ENCODE measurements around the gene YTHDC2. TPM values are rescaled to one million over a fixed set of nuclear protein-coding genes. Genes with fewer than 3 reads are reported as not detected.
A peak's percentile ranks its signal among the peaks of the same experiment; 100 is the strongest.

The YTHDC2 gene
- total RNA-seq, 2 experiments from 2014 or later, result 24.4 to 28.0 TPM

DNA sequence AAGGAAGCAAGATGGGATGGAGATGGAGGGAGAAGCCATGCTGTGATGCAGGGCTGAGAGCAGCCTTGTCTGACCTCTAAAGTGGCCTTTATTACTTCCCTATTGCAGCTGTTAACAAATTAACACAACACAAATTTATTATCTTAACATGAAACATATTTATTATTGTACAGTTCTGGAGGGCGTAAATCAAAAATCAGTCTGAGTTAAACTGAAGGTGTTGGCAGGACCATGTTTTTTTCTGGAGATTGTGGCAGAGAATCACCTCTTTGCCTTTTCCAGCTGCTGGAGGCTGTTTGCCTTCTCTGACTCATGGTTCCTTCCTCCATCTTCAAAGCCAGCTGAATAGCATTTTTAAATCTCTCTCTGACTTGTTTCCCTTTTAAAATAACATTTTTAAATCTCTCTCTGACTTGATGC, 18.1 kb upstream of the YTHDC2 start:
- H3K4me1 Mint-ChIP-seq (ENCODE audit: low read depth), result no peaks in the 10 kb centered on the region
- H3K36me3 Mint-ChIP-seq (ENCODE audit: low read depth), result no peaks in the 10 kb centered on the region
- CTCF ChIA-PET, result no interaction called here
- H3K27me3 Mint-ChIP-seq (ENCODE audit: low read depth), result peaks cover 37% of the 10 kb centered on the region
- intact Hi-C loops (cut with micrococcal nuclease), result no loop called here
- H3K9me3 Mint-ChIP-seq, result peaks cover 10% of the 10 kb centered on the region
- DNase-seq, result no peak
- H3K4me3 Mint-ChIP-seq, result no peak overlapping the region
- H3K27ac Mint-ChIP-seq, result no peak overlapping the region

DNA sequence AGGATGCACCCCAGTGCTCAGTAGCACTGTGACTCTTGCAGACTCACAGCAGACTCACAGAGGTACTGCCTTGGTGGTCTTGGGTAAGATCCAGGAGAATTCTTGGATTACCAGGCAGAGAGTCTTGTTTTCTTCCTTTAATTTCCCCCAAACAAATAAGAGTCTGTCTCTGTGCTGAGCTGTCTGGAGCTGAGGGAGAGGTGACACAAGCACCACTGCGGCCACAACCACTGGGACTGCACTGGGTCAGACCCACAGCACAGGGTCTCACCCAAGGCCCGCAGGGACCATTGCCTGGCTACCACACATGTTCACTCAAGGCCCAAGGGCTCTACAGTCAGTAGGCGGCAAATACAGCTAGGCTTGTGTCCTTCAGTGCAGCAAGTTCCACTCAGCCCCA, 11.4 kb upstream of the YTHDC2 start:
- CTCF ChIA-PET, result interaction anchor here (1.3 kb wide), 1 partner anchor 122 kb away, joined by 4 read pairs; no protein-coding TSS in a partner anchor
- intact Hi-C loops (cut with micrococcal nuclease), result no loop called here
- Mint-ChIP-seq H3K4me1 (ENCODE audit: low read depth) (no peaks in the 10 kb centered on the region), H3K4me3 (no peak overlapping the region), H3K27me3 (ENCODE audit: low read depth) (peaks cover 30% of the 10 kb centered on the region), H3K9me3 (no peaks in the 10 kb centered on the region), H3K36me3 (ENCODE audit: low read depth) (no peaks in the 10 kb centered on the region), H3K27ac (no peak overlapping the region)
- no peak for DNase-seq

DNA sequence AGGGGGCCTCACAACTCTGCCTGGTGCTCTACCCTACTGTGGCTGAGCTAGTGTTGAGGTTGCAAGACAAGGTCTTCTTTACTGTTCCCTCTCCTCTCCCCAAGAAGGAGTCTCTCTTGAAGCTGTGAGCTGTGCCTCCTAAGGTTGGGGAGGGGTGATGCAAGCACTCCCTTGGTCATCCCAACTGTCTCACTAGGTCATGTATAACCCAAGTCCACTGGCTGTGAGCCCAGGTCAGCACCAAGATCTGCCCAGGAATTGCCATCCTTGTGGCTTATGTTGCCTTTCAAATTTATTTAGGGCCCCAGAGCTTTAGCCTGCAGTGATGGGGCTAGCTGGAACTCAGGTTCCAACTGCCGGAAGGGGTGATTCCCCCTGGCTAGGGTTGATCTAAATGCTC, 10.3 kb upstream of the YTHDC2 start:
- Mint-ChIP-seq H3K36me3 (ENCODE audit: low read depth) (no peaks in the 10 kb centered on the region), H3K4me3 (no peak overlapping the region), H3K4me1 (ENCODE audit: low read depth) (no peaks in the 10 kb centered on the region), H3K9me3 (no peaks in the 10 kb centered on the region), H3K27me3 (ENCODE audit: low read depth) (peaks cover 23% of the 10 kb centered on the region), H3K27ac (no peak overlapping the region)
- CTCF ChIA-PET, result interaction anchor here (1.3 kb wide), 1 partner anchor 123 kb away, joined by 4 read pairs; no protein-coding TSS in a partner anchor
- intact Hi-C loops (cut with micrococcal nuclease), result no loop called here
- DNase-seq, result no peak

DNA sequence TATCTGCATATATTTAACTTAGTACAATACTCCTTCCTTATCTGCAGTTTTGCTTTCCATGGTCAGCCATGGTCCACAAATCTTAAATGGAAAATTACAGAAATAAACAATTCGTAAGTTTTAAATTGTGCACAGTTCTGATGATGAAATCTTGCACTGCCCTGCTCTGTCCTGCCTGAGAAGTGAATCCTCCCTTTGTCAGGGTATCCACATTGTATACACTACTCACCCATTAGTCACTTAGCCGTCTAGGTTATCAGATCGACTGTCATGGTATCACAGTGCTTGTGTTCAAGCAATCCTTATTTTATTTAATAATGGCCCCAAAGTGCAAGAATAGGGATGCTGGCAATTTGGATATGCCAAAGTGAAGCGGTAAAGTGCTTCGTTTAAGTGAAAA, 8.3 kb upstream of the YTHDC2 start:
- Mint-ChIP-seq H3K27me3 (ENCODE audit: low read depth) (peaks cover 19% of the 10 kb centered on the region), H3K27ac (no peak overlapping the region), H3K9me3 (no peaks in the 10 kb centered on the region), H3K4me3 (no peak overlapping the region), H3K4me1 (ENCODE audit: low read depth) (no peaks in the 10 kb centered on the region), H3K36me3 (ENCODE audit: low read depth) (no peaks in the 10 kb centered on the region)
- no peak for DNase-seq
- CTCF ChIA-PET, result no interaction called here
- intact Hi-C loops (cut with micrococcal nuclease), result no loop called here

DNA sequence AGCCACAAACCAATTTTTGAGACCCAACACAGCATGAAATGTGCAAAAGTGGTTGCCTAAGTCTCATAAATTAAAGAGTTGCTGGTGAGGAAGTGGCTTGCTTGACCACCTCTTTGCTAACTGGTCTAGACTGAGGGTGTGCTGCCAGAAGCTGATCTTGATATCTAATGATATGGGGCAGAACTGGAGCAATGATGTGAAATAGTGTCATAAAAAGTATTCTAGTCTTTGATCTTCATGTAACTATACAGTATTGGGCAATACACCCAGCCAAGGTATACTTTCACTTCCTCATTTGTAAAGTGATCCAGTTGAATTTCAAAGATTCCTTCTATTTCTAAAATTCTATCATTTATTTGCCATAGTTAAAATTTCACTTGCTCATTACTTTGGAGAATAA, 5.9 kb upstream of the YTHDC2 start:
- no peaks in the 10 kb centered on the region for H3K9me3 Mint-ChIP-seq
- H3K4me3 Mint-ChIP-seq, result no peak overlapping the region
- H3K4me1 Mint-ChIP-seq (ENCODE audit: low read depth), result peaks cover 1% of the 10 kb centered on the region
- intact Hi-C loops (cut with micrococcal nuclease), result no loop called here
- DNase-seq, result no peak
- peaks cover 16% of the 10 kb centered on the region for H3K27me3 Mint-ChIP-seq (ENCODE audit: low read depth)
- CTCF ChIA-PET, result no interaction called here
- H3K36me3 Mint-ChIP-seq (ENCODE audit: low read depth), result no peaks in the 10 kb centered on the region
- no peak overlapping the region for H3K27ac Mint-ChIP-seq

DNA sequence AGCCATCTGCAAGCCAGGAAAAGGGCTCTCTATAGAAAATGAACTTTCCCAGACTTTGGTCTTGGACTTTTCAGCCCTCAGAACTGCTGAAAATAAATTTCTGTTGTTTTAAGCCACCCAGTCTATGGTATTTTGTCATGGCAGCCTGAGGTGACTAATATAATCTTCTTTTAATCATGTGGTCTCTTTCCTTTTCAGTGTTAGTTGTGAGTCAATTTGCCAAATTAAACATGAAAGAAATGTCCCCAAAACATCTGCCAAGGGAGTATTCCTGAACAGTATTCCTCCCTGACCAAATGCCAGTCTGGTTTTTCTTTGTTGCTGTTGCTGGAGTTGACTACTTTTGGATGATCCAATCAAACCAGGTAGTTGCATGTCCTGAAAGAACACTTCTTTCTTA, 4.7 kb upstream of the YTHDC2 start:
- H3K27me3 Mint-ChIP-seq (ENCODE audit: low read depth), result peaks cover 14% of the 10 kb centered on the region
- no peaks in the 10 kb centered on the region for H3K36me3 Mint-ChIP-seq (ENCODE audit: low read depth)
- no peak overlapping the region for H3K27ac Mint-ChIP-seq
- H3K4me1 Mint-ChIP-seq (ENCODE audit: low read depth), result peaks cover 6% of the 10 kb centered on the region
- intact Hi-C loops (cut with micrococcal nuclease), result no loop called here
- no peak overlapping the region for H3K4me3 Mint-ChIP-seq
- H3K9me3 Mint-ChIP-seq, result no peaks in the 10 kb centered on the region
- CTCF ChIA-PET, result no interaction called here
- no peak for DNase-seq

DNA sequence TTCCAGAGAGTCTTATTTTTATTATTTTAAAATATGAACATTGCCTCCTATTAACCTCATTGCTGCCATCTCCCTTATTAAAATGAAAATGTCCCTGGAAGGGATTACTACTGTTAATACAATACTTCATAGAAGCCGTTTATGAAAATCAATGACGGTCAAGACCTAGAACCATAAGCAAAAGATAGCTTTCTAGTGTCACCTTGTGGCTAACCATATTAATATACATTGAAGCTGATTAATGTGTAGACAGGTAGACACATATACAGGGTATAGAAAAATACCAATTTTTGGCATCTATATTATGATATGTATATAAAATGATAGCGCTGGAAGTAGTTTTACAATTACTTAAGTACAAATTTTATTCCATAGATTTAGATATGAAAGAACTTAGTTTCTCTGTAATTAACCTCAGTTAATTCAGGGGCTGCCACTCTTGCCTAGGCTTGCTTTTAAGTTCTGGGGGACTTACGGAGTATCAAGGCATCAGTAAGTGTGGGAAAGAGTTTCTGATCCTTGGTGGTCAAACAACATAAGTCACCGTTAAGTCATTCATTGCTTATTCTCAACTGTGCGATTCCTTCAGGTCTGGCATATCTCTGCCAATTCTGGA, 2.5 kb upstream of the YTHDC2 start:
- Mint-ChIP-seq H3K36me3 (ENCODE audit: low read depth) (no peaks in the 10 kb centered on the region), H3K9me3 (no peaks in the 10 kb centered on the region), H3K27ac (no peak overlapping the region), H3K27me3 (ENCODE audit: low read depth) (peaks cover 11% of the 10 kb centered on the region), H3K4me3 (no peak overlapping the region), H3K4me1 (ENCODE audit: low read depth) (peaks cover 18% of the 10 kb centered on the region)
- CTCF ChIA-PET, result interaction anchor here (0.6 to 3.0 kb wide), 8 partner anchors 23 to 515 kb away, joined by 3 to 30 read pairs (median 5); partner anchors contain the start of gene MCC
- intact Hi-C loops (cut with micrococcal nuclease), result loop anchor here (2.0 to 10.0 kb wide), 7 partner anchors 219 to 804 kb away; partner anchors contain the start of gene SRP19
- no peak for DNase-seq

DNA sequence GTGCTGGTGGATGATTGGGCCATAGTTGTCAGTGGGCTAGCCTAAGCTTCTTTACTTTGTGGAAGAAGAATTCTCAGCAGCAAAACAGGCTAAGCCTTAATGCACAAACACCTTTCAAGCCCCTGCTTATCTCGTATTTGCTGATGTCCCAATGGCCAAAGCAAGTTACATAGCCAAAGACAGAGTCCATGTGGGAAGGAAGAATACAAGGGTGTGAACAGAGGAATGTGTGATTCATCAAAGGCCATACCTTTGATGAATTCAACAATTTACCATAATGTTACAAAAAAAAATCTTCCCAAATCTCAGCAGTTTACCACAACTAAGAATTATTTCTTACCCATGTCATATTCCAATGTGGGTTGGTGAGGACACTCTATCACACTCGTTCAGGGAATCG, 1.2 kb upstream of the YTHDC2 start:
- no peaks in the 10 kb centered on the region for H3K9me3 Mint-ChIP-seq
- peak overlapping the region; percentile 1 for H3K4me3 Mint-ChIP-seq
- intact Hi-C loops (cut with micrococcal nuclease), result loop anchor here (2.0 to 10.0 kb wide), 7 partner anchors 94 to 805 kb away; partner anchors contain the start of gene SRP19
- CTCF ChIA-PET, result interaction anchor here (0.6 to 3.0 kb wide), 5 partner anchors 24 to 445 kb away, joined by 3 to 30 read pairs (median 5); partner anchors contain the start of gene MCC
- H3K27ac Mint-ChIP-seq, result no peak overlapping the region
- H3K36me3 Mint-ChIP-seq (ENCODE audit: low read depth), result peaks cover 5% of the 10 kb centered on the region
- peaks cover 5% of the 10 kb centered on the region for H3K27me3 Mint-ChIP-seq (ENCODE audit: low read depth)
- no peak for DNase-seq
- peaks cover 25% of the 10 kb centered on the region for H3K4me1 Mint-ChIP-seq (ENCODE audit: low read depth)

DNA sequence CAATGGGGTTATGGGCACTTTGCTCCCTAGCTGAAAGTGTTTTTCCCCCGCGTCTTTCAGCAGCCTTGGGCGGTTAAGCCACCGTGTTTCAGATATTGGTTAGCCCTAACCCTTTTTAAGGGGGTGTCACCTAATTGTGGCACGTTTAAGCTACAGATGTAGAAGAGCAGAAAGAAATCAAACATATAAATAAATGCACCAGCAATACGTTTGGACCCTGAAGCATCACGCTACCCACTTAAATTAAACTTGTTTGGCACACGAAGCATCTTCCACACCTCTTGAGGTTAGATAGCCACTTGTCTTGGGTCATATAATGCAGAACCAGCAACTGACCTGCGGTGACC, 768 bp downstream of the YTHDC2 start:
- Mint-ChIP-seq H3K4me3 (peak overlapping the region; percentile 91), H3K9me3 (no peaks in the 10 kb centered on the region), H3K4me1 (ENCODE audit: low read depth) (peaks cover 31% of the 10 kb centered on the region), H3K27me3 (ENCODE audit: low read depth) (peaks cover 5% of the 10 kb centered on the region), H3K27ac (peak overlapping the region; percentile 79), H3K36me3 (ENCODE audit: low read depth) (peaks cover 11% of the 10 kb centered on the region)
- CTCF ChIA-PET, result interaction anchor here (0.6 to 1.2 kb wide), 4 partner anchors 8 to 1794 kb away, joined by 3 to 7 read pairs (median 3); no protein-coding TSS in a partner anchor
- DNase-seq, result no peak
- intact Hi-C loops (cut with micrococcal nuclease), result loop anchor here (5.0 to 10.0 kb wide), 6 partner anchors 222 to 807 kb away; partner anchors contain the start of gene SRP19

DNA sequence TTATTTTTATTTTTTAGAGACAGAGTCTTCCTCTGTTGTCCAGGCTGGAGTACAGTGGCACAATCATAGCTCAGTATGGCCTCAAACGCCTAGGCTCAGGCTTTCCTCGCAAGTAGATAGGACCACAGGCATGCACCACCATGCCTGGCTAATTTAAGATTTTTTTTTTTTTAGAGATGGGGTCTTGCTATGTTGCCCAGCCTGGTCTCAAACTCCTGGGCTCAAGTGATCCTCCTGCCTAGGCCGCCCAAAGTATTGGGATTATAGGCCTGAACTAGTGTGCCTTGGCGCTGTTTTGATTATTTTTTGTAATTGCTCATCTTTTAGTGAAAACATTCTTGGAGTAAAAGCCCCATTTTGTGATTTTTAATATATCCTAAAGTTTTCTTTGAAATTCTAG, 5.4 kb downstream of the YTHDC2 start:
- peaks cover 51% of the 10 kb centered on the region for H3K4me1 Mint-ChIP-seq (ENCODE audit: low read depth)
- intact Hi-C loops (cut with micrococcal nuclease), result loop anchor here (10.0 kb wide), 1 partner anchor 654 kb away; the partner anchor contains the start of gene SRP19
- H3K27ac Mint-ChIP-seq, result no peak overlapping the region
- no peak overlapping the region for H3K4me3 Mint-ChIP-seq
- H3K27me3 Mint-ChIP-seq (ENCODE audit: low read depth), result no peaks in the 10 kb centered on the region
- DNase-seq, result no peak
- peaks cover 24% of the 10 kb centered on the region for H3K36me3 Mint-ChIP-seq (ENCODE audit: low read depth)
- CTCF ChIA-PET, result no interaction called here
- H3K9me3 Mint-ChIP-seq, result no peaks in the 10 kb centered on the region

DNA sequence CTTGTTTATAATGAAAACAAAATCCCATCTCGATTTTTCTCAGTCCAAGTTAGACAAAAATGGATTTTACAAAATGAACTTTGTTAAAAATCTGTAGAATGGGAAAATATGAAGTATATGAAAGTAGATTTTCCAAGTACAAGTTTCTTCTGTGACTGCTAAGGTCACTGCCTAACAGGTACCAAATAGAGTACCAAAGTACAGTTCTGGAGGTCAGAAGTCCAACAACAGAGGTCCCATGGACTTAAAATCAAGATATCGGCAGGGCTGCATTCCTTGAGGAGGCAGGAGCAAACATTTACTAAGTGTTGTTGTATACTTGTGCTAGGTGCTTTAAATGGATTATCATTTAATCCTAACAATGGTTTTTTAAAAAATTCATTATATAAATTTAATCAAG, 5.9 kb downstream of the YTHDC2 start:
- H3K4me1 Mint-ChIP-seq (ENCODE audit: low read depth), result peaks cover 54% of the 10 kb centered on the region
- peaks cover 24% of the 10 kb centered on the region for H3K36me3 Mint-ChIP-seq (ENCODE audit: low read depth)
- no peak overlapping the region for H3K4me3 Mint-ChIP-seq
- CTCF ChIA-PET, result no interaction called here
- intact Hi-C loops (cut with micrococcal nuclease), result loop anchor here (10.0 kb wide), 1 partner anchor 655 kb away; the partner anchor contains the start of gene SRP19
- H3K9me3 Mint-ChIP-seq, result no peaks in the 10 kb centered on the region
- no peak overlapping the region for H3K27ac Mint-ChIP-seq
- DNase-seq, result no peak
- H3K27me3 Mint-ChIP-seq (ENCODE audit: low read depth), result no peaks in the 10 kb centered on the region

DNA sequence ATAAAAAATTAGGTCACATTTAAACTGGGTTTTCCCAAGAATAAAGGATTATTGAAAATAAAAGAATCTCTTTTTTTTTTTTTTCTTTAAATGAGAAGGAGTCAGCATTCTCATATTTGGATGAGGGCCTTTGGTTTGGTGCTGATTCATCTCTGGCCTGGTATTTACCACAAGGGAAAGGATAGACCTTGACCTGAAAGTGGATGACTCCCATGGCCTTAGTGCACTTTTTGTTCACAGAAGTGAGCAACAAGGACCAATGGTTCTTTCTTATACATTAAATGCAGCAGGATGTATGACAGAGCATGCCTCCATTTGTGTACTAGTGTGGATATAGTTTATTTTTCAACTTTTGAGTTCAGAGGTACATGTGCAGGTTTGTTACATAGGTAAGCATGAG, 6.9 kb downstream of the YTHDC2 start:
- no peaks in the 10 kb centered on the region for H3K27me3 Mint-ChIP-seq (ENCODE audit: low read depth)
- H3K4me3 Mint-ChIP-seq, result no peak overlapping the region
- CTCF ChIA-PET, result interaction anchor here (0.6 to 1.0 kb wide), 2 partner anchors 28 to 141 kb away, joined by 3 read pairs; no protein-coding TSS in a partner anchor
- peaks cover 24% of the 10 kb centered on the region for H3K36me3 Mint-ChIP-seq (ENCODE audit: low read depth)
- intact Hi-C loops (cut with micrococcal nuclease), result no loop called here
- peaks cover 54% of the 10 kb centered on the region for H3K4me1 Mint-ChIP-seq (ENCODE audit: low read depth)
- H3K27ac Mint-ChIP-seq, result no peak overlapping the region
- DNase-seq, result peak; percentile 46
- H3K9me3 Mint-ChIP-seq, result no peaks in the 10 kb centered on the region

DNA sequence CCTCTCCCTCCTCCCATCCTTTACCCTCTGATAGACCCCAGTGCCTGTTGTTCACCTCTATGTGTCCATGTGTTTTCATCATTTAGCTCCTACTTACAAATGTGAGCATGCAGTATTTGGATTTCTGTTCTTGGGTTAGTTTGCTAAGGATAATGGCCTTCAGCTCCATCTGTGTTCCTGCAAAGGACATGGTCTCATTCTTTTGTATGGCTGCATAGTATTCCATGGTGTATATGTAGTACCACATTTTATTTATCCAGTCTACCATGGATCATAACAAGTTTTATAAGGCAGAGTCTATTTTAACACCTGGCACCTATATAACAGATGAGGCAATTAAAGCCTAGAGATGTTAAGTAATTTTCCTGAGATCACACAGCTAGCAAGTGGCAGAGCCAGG, 7.4 kb downstream of the YTHDC2 start:
- H3K27me3 Mint-ChIP-seq (ENCODE audit: low read depth), result no peaks in the 10 kb centered on the region
- H3K9me3 Mint-ChIP-seq, result no peaks in the 10 kb centered on the region
- H3K4me1 Mint-ChIP-seq (ENCODE audit: low read depth), result peaks cover 52% of the 10 kb centered on the region
- CTCF ChIA-PET, result interaction anchor here (0.6 to 1.0 kb wide), 2 partner anchors 28 to 141 kb away, joined by 3 read pairs; no protein-coding TSS in a partner anchor
- H3K27ac Mint-ChIP-seq, result no peak overlapping the region
- DNase-seq, result no peak
- peaks cover 24% of the 10 kb centered on the region for H3K36me3 Mint-ChIP-seq (ENCODE audit: low read depth)
- intact Hi-C loops (cut with micrococcal nuclease), result no loop called here
- no peak overlapping the region for H3K4me3 Mint-ChIP-seq
